HL-60 (cell line): ENCODE measurements around the gene C4BPB.

Source experiments
- CTCF ChIP-seq: IDR thresholded peaks from one replicate; pipeline ENCODE4 v1.5.1; 2011; ENCODE audit warnings: low read length, control low read depth, inconsistent platforms; ENCODE audit not compliant: insufficient read depth
- POLR2AphosphoS5 ChIP-seq: IDR thresholded peaks from 2 replicates; pipeline ENCODE4 v1.6.1; 2012; ENCODE audit warnings: low read depth
- REST ChIP-seq: IDR thresholded peaks from 2 replicates; pipeline ENCODE4 v1.6.1; 2012; ENCODE audit warnings: low read depth; ENCODE audit not compliant: insufficient replicate concordance

- TF ChIP-seq REST, result no peak
- TF ChIP-seq CTCF, result no peak
- no peak for TF ChIP-seq POLR2AphosphoS5
Observed at GRCh38 chr1:207112616-207113296, 24.1 kb downstream of the C4BPB start.
